ENCODE measurements around the gene DPH1. TPM values are rescaled to one million over a fixed set of nuclear protein-coding genes. Genes with fewer than 3 reads are reported as not detected.

DPH1 gene
- total and polyA plus RNA-seq, 7 experiments from 2014 or later = 32.9 to 124 (median 85.9) TPM

- DNase-seq (no peak), ATAC-seq (no peak)
- H3K27me3 ChIP-seq (ENCODE audit: control insufficient read depth in 2 of 2, insufficient read depth in 2 of 2, low read length in 2 of 2) = no peaks in the 10 kb centered on the region
- peaks cover 0 to 3% (median 0%) of the 10 kb centered on the region in 5 donors for H3K36me3 Mint-ChIP-seq
- CTCF ChIA-PET = no interaction called here
- H3K4me3 ChIP-seq (ENCODE audit: low read length) = no peak overlapping the region
- peaks cover 0 to 4% (median 0%) of the 10 kb centered on the region in 7 donors for H3K4me1 Mint-ChIP-seq
- H3K27ac Mint-ChIP-seq = no peak overlapping the region
- no peaks in the 10 kb centered on the region for H3K4me1 ChIP-seq (ENCODE audit: control insufficient read depth in 2 of 2, insufficient read depth in 2 of 2, low read length in 2 of 2)
- H3K9me3 Mint-ChIP-seq = no peaks in the 10 kb centered on the region
- H3K27ac ChIP-seq (ENCODE audit: low read depth, low read length) = no peak overlapping the region
- H3K9me3 ChIP-seq (ENCODE audit: control insufficient read depth in 2 of 3, low read length in 3 of 3) = no peaks in the 10 kb centered on the region
- H3K36me3 ChIP-seq (ENCODE audit: control insufficient read depth in 2 of 3, insufficient read depth in 3 of 3, low read length in 3 of 3) = no peaks in the 10 kb centered on the region
- intact Hi-C loops (cut with micrococcal nuclease) = no loop called here
- POLR2A ChIA-PET = no interaction called here
- H3K4me3 Mint-ChIP-seq = no peak overlapping the region
- H3K27me3 Mint-ChIP-seq = peaks cover 7 to 40% (median 17%) of the 10 kb centered on the region in 5 donors
Measured at GRCh38 chr17:2015314-2015713, 14.6 kb upstream of the DPH1 start.

GRCh38 chr17:2016494-2016893, 13.5 kb upstream of the DPH1 start:
- no peak overlapping the region for H3K4me3 Mint-ChIP-seq
- Histone ChIP-seq H3K9me3 (ENCODE audit: control insufficient read depth in 2 of 3, low read length in 3 of 3) (no peaks in the 10 kb centered on the region), H3K4me1 (ENCODE audit: control insufficient read depth in 2 of 2, insufficient read depth in 2 of 2, low read length in 2 of 2) (no peaks in the 10 kb centered on the region), H3K27ac (ENCODE audit: low read depth, low read length) (no peak overlapping the region), H3K27me3 (ENCODE audit: control insufficient read depth in 2 of 2, insufficient read depth in 2 of 2, low read length in 2 of 2) (no peaks in the 10 kb centered on the region), H3K4me3 (ENCODE audit: low read length) (no peak overlapping the region), H3K36me3 (ENCODE audit: control insufficient read depth in 2 of 3, insufficient read depth in 3 of 3, low read length in 3 of 3) (no peaks in the 10 kb centered on the region)
- ATAC-seq = no peak
- ChIA-PET POLR2A (no interaction called here), CTCF (no interaction called here)
- no peak overlapping the region for H3K27ac Mint-ChIP-seq
- peaks cover 7 to 49% (median 18%) of the 10 kb centered on the region in 5 donors for H3K27me3 Mint-ChIP-seq
- intact Hi-C loops (cut with micrococcal nuclease) = no loop called here
- H3K9me3 Mint-ChIP-seq = no peaks in the 10 kb centered on the region
- H3K4me1 Mint-ChIP-seq = peaks cover 0 to 10% (median 0%) of the 10 kb centered on the region in 7 donors
- DNase-seq = no peak
- H3K36me3 Mint-ChIP-seq = peaks cover 0 to 3% (median 0%) of the 10 kb centered on the region in 5 donors

GRCh38 chr17:2017274-2017941, 12.5 kb upstream of the DPH1 start:
- ChIA-PET POLR2A (no interaction called here), CTCF (no interaction called here)
- H3K4me3 ChIP-seq (ENCODE audit: low read length) = no peak overlapping the region
- DNase-seq (no peak), ATAC-seq (no peak)
- H3K36me3 ChIP-seq (ENCODE audit: control insufficient read depth in 2 of 3, insufficient read depth in 3 of 3, low read length in 3 of 3) = no peaks in the 10 kb centered on the region
- intact Hi-C loops (cut with micrococcal nuclease) = no loop called here
- no peaks in the 10 kb centered on the region for H3K9me3 Mint-ChIP-seq
- peaks cover 0 to under 1% (median 0%) of the 10 kb centered on the region in 5 donors for H3K36me3 Mint-ChIP-seq
- H3K4me3 Mint-ChIP-seq = no peak overlapping the region
- H3K9me3 ChIP-seq (ENCODE audit: control insufficient read depth in 2 of 3, low read length in 3 of 3) = no peaks in the 10 kb centered on the region
- H3K27me3 ChIP-seq (ENCODE audit: control insufficient read depth in 2 of 2, insufficient read depth in 2 of 2, low read length in 2 of 2) = no peaks in the 10 kb centered on the region
- no peak overlapping the region for H3K27ac Mint-ChIP-seq
- peaks cover 0 to 6% (median 1%) of the 10 kb centered on the region in 7 donors for H3K4me1 Mint-ChIP-seq
- H3K27me3 Mint-ChIP-seq = peaks cover 7 to 48% (median 17%) of the 10 kb centered on the region in 5 donors
- H3K4me1 ChIP-seq (ENCODE audit: control insufficient read depth in 2 of 2, insufficient read depth in 2 of 2, low read length in 2 of 2) = peaks cover 0 to 2% of the 10 kb centered on the region in 2 donors
- H3K27ac ChIP-seq (ENCODE audit: low read depth, low read length) = no peak overlapping the region

- H3K9me3 Mint-ChIP-seq = no peaks in the 10 kb centered on the region
- peaks cover 0 to 14% (median 12%) of the 10 kb centered on the region in 7 donors for H3K4me1 Mint-ChIP-seq
- H3K27ac Mint-ChIP-seq = no peak overlapping the region
- peaks cover 7 to 54% (median 10%) of the 10 kb centered on the region in 5 donors for H3K27me3 Mint-ChIP-seq
- no peaks in the 10 kb centered on the region for H3K36me3 Mint-ChIP-seq
- ATAC-seq (no peak), DNase-seq (no peak)
- H3K27ac ChIP-seq (ENCODE audit: low read depth, low read length) = no peak overlapping the region
- POLR2A ChIA-PET = no interaction called here
- H3K4me3 ChIP-seq (ENCODE audit: low read length) = no peak overlapping the region
- peaks cover 0 to 12% of the 10 kb centered on the region in 2 donors for H3K4me1 ChIP-seq (ENCODE audit: control insufficient read depth in 2 of 2, insufficient read depth in 2 of 2, low read length in 2 of 2)
- H3K27me3 ChIP-seq (ENCODE audit: control insufficient read depth in 2 of 2, insufficient read depth in 2 of 2, low read length in 2 of 2) = peaks cover 0 to 3% of the 10 kb centered on the region in 2 donors
- H3K9me3 ChIP-seq (ENCODE audit: control insufficient read depth in 2 of 3, low read length in 3 of 3) = no peaks in the 10 kb centered on the region
- intact Hi-C loops (cut with micrococcal nuclease) = no loop called here
- CTCF ChIA-PET = interaction anchor here (1.2 kb wide), 1 partner anchor 21 kb away, joined by 3 read pairs; no protein-coding TSS in a partner anchor
- no peak overlapping the region for H3K4me3 Mint-ChIP-seq
- no peaks in the 10 kb centered on the region for H3K36me3 ChIP-seq (ENCODE audit: control insufficient read depth in 2 of 3, insufficient read depth in 3 of 3, low read length in 3 of 3)
Measured at GRCh38 chr17:2018716-2019510, 11.0 kb upstream of the DPH1 start.

GRCh38 chr17:2019723-2020122, 10.2 kb upstream of the DPH1 start:
- POLR2A ChIA-PET = no interaction called here
- Mint-ChIP-seq H3K4me1 (peaks cover 0 to 16% (median 12%) of the 10 kb centered on the region in 7 donors), H3K4me3 (no peak overlapping the region), H3K27me3 (peaks cover 6 to 51% (median 10%) of the 10 kb centered on the region in 5 donors), H3K36me3 (no peaks in the 10 kb centered on the region), H3K27ac (no peak overlapping the region), H3K9me3 (no peaks in the 10 kb centered on the region)
- Histone ChIP-seq H3K4me3 (ENCODE audit: low read length) (no peak overlapping the region), H3K27me3 (ENCODE audit: control insufficient read depth in 2 of 2, insufficient read depth in 2 of 2, low read length in 2 of 2) (peaks cover 3 to 6% of the 10 kb centered on the region in 2 donors), H3K4me1 (ENCODE audit: control insufficient read depth in 2 of 2, insufficient read depth in 2 of 2, low read length in 2 of 2) (peaks cover 6 to 12% of the 10 kb centered on the region in 2 donors), H3K36me3 (ENCODE audit: control insufficient read depth in 2 of 3, insufficient read depth in 3 of 3, low read length in 3 of 3) (no peaks in the 10 kb centered on the region), H3K9me3 (ENCODE audit: control insufficient read depth in 2 of 3, low read length in 3 of 3) (no peaks in the 10 kb centered on the region), H3K27ac (ENCODE audit: low read depth, low read length) (no peak overlapping the region)
- no peak for DNase-seq
- CTCF ChIA-PET = interaction anchor here (0.6 to 1.2 kb wide), 2 partner anchors 21 to 259 kb away, joined by 3 read pairs; no protein-coding TSS in a partner anchor
- intact Hi-C loops (cut with micrococcal nuclease) = loop anchor here in 1 of 2 donors (10.0 kb wide), 1 partner anchor 145 kb away; no protein-coding TSS in a partner anchor
- no peak for ATAC-seq

- intact Hi-C loops (cut with micrococcal nuclease) = loop anchor here in 1 of 2 donors (10.0 kb wide), 1 partner anchor 146 kb away; no protein-coding TSS in a partner anchor
- H3K27ac Mint-ChIP-seq = peak overlapping the region in 1 of 9 donors; percentile 55
- POLR2A ChIA-PET = no interaction called here
Measured at GRCh38 chr17:2020721-2021120, 9.2 kb upstream of the DPH1 start.

More at GRCh38 chr17:2020721-2021120, 9.2 kb upstream of the DPH1 start:
- Histone ChIP-seq H3K36me3 (ENCODE audit: control insufficient read depth in 2 of 3, insufficient read depth in 3 of 3, low read length in 3 of 3) (no peaks in the 10 kb centered on the region), H3K27ac (ENCODE audit: low read depth, low read length) (no peak overlapping the region), H3K27me3 (ENCODE audit: control insufficient read depth in 2 of 2, insufficient read depth in 2 of 2, low read length in 2 of 2) (peaks cover 3 to 6% of the 10 kb centered on the region in 2 donors), H3K4me3 (ENCODE audit: low read length) (no peak overlapping the region), H3K9me3 (ENCODE audit: control insufficient read depth in 2 of 3, low read length in 3 of 3) (no peaks in the 10 kb centered on the region), H3K4me1 (ENCODE audit: control insufficient read depth in 2 of 2, insufficient read depth in 2 of 2, low read length in 2 of 2) (peaks cover 7 to 14% of the 10 kb centered on the region in 2 donors)
- CTCF ChIA-PET = interaction anchor here (0.5 kb wide), 1 partner anchor 34 kb away, joined by 6 read pairs; no protein-coding TSS in a partner anchor
- H3K4me3 Mint-ChIP-seq = no peak overlapping the region
- peaks cover 4 to 56% (median 7%) of the 10 kb centered on the region in 5 donors for H3K27me3 Mint-ChIP-seq
- no peaks in the 10 kb centered on the region for H3K36me3 Mint-ChIP-seq
- peaks cover 4 to 16% (median 12%) of the 10 kb centered on the region in 7 donors for H3K4me1 Mint-ChIP-seq
- ATAC-seq (no peak), DNase-seq (no peak)
- no peaks in the 10 kb centered on the region for H3K9me3 Mint-ChIP-seq

Measured in naive thymus-derived CD4-positive, alpha-beta T cell (primary cell).